SK-N-SH treated with all-trans-retinoic acid at 6 μM for 48 hours (cell line): ENCODE measurements around the gene SRPK3.

Source experiments
- ATAC-seq: fragments of 200-7000 bp; cut with Tn5 transposase; 3 replicates; pipeline ENCODE4 v1.9.1; 2020; ENCODE audit warnings: mild to moderate bottlenecking, moderate library complexity
- CSDC2 ChIP-seq: fragments of 250-450 bp; sonication (Bioruptor Pico); IDR thresholded peaks from 2 replicates; pipeline ENCODE4 v1.5.0; 2020; ENCODE audit warnings: mild to moderate bottlenecking, moderate library complexity
- ESRRG ChIP-seq: fragments of 250-450 bp; sonication (Bioruptor Pico); IDR thresholded peaks from 2 replicates; pipeline ENCODE4 v1.6.1; 2021; ENCODE audit warnings: mild to moderate bottlenecking
- GLIS3 ChIP-seq: fragments of 250-450 bp; sonication (Bioruptor Pico); IDR thresholded peaks from 2 replicates; pipeline ENCODE4 v1.5.0; 2020; ENCODE audit warnings: mild to moderate bottlenecking, moderate library complexity
- ISL1 ChIP-seq: fragments of 250-450 bp; sonication (Bioruptor Pico); IDR thresholded peaks from 2 replicates; pipeline ENCODE4 v2.1.2; 2022; ENCODE audit warnings: mild to moderate bottlenecking, moderate library complexity
- OSR1 ChIP-seq: fragments of 250-450 bp; sonication (Bioruptor Pico); IDR thresholded peaks from 2 replicates; pipeline ENCODE4 v1.8.0; 2022; ENCODE audit warnings: moderate library complexity, mild to moderate bottlenecking, inconsistent platforms
- SNAI2 ChIP-seq: fragments of 250-450 bp; sonication (Bioruptor Pico); IDR thresholded peaks from 2 replicates; pipeline ENCODE4 v1.5.0; 2020; ENCODE audit warnings: mild to moderate bottlenecking, moderate library complexity
- TCF4 ChIP-seq: fragments of 250-450 bp; sonication (Bioruptor Pico); IDR thresholded peaks from 2 replicates; pipeline ENCODE4 v1.8.0; 2021; ENCODE audit warnings: mild to moderate bottlenecking, moderate library complexity, borderline replicate concordance
- TOX ChIP-seq: fragments of 250-450 bp; sonication (Bioruptor Pico); IDR thresholded peaks from 2 replicates; pipeline ENCODE4 v1.8.0; 2021; ENCODE audit warnings: mild to moderate bottlenecking, moderate library complexity, borderline replicate concordance
- ZC3H10 ChIP-seq: fragments of 250-450 bp; sonication (Bioruptor Pico); IDR thresholded peaks from 2 replicates; pipeline ENCODE4 v1.5.1; 2021; ENCODE audit warnings: mild to moderate bottlenecking, moderate library complexity
- ZFP3 ChIP-seq: fragments of 250-450 bp; sonication (Bioruptor Pico); IDR thresholded peaks from 2 replicates; pipeline ENCODE4 v1.5.0; 2020; ENCODE audit warnings: mild to moderate bottlenecking, moderate library complexity
- ZNF565 ChIP-seq: fragments of 450-650 bp; formaldehyde crosslinking; conservative IDR thresholded peaks from 2 replicates; pipeline ENCODE4 v1.5.0; 2020; ENCODE audit warnings: low read depth, mild to moderate bottlenecking, moderate library complexity
- ZNF70 ChIP-seq: fragments of 450-650 bp; formaldehyde crosslinking; IDR thresholded peaks from 2 replicates; pipeline ENCODE4 v1.5.0; 2020; ENCODE audit warnings: mild to moderate bottlenecking, moderate library complexity
- ZNF8 ChIP-seq: fragments of 450-650 bp; formaldehyde crosslinking; IDR thresholded peaks from 2 replicates; pipeline ENCODE4 v1.5.0; 2020; ENCODE audit warnings: mild to moderate bottlenecking, moderate library complexity
- TF ChIP-seq, protein P1 (sequence below): fragments of 250-450 bp; sonication (Bioruptor Pico); IDR thresholded peaks from 2 replicates; pipeline ENCODE4 v1.8.0; 2021; ENCODE audit warnings: low read depth, mild to moderate bottlenecking, moderate library complexity, borderline replicate concordance
- TF ChIP-seq, protein P2 (sequence below): fragments of 250-450 bp; sonication (Bioruptor Pico); IDR thresholded peaks from 2 replicates; pipeline ENCODE4 v1.5.1; 2021; ENCODE audit warnings: mild to moderate bottlenecking, moderate library complexity
- TF ChIP-seq, protein P3 (sequence below): fragments of 250-450 bp; sonication (Bioruptor Pico); IDR thresholded peaks from 2 replicates; pipeline ENCODE4 v1.5.1; 2020; ENCODE audit warnings: low read depth, mild to moderate bottlenecking, moderate library complexity

SRPK3 gene

DNA sequence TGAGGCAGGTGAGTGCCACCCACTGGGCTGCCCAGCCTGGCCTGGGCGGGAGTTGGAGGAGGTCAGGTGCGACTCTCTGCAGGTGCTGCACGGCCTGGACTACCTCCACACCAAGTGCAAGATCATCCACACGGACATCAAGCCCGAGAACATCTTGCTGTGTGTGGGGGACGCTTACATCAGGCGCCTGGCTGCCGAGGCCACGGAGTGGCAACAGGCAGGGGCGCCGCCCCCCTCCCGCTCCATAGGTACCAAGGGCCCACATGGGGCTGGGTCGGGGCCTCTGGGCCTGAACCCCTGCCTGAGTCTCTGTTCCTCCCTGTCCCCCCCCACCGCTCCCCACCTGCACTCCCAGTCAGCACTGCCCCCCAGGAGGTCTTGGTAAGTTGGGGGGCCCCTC lies 2.0 kb downstream of the SRPK3 start:
- no peak for ATAC-seq
- no peak for TF ChIP-seq ZC3H10 (CRISPR knock-in tag)

DNA sequence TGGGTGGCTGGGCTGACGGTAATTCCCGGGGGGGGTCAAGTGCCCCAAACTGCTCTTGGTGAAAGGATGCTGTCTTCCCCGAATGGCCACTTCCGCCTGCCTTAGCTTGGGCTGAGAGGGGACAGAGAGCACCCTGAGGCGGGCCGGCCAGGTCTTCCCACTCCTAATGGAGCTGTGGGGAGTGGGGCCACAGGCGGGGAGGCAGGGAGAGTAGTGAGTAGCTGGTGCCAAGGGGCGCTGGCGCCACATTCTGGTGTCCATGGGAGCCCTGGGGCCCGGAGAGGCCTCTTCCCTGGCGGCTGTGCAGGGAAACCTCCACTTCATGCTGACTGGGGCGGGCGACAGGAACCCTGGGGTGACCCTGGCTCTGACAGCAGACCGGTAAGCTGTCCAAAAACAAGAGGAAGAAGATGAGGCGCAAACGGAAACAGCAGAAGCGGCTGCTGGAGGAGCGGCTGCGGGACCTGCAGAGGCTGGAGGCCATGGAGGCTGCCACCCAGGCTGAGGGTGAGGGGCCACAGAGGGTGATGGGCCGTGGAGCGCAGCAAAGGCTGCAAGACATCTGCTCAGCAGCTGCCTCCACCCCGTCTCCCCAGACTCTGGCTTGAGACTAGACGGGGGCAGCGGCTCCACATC lies 2.7 kb downstream of the SRPK3 start:
- TF ChIP-seq ZC3H10 (CRISPR knock-in tag) = no peak
- TF ChIP-seq TCF4 (CRISPR knock-in tag) = no peak
- TF ChIP-seq, protein P1, sequence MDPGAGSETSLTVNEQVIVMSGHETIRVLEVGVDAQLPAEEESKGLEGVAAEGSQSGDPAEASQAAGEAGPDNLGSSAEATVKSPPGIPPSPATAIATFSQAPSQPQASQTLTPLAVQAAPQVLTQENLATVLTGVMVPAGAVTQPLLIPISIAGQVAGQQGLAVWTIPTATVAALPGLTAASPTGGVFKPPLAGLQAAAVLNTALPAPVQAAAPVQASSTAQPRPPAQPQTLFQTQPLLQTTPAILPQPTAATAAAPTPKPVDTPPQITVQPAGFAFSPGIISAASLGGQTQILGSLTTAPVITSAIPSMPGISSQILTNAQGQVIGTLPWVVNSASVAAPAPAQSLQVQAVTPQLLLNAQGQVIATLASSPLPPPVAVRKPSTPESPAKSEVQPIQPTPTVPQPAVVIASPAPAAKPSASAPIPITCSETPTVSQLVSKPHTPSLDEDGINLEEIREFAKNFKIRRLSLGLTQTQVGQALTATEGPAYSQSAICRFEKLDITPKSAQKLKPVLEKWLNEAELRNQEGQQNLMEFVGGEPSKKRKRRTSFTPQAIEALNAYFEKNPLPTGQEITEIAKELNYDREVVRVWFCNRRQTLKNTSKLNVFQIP (CRISPR knock-in tag) = no peak
- TF ChIP-seq ZNF70 (CRISPR knock-in tag) = no peak
- no peak for ATAC-seq

DNA sequence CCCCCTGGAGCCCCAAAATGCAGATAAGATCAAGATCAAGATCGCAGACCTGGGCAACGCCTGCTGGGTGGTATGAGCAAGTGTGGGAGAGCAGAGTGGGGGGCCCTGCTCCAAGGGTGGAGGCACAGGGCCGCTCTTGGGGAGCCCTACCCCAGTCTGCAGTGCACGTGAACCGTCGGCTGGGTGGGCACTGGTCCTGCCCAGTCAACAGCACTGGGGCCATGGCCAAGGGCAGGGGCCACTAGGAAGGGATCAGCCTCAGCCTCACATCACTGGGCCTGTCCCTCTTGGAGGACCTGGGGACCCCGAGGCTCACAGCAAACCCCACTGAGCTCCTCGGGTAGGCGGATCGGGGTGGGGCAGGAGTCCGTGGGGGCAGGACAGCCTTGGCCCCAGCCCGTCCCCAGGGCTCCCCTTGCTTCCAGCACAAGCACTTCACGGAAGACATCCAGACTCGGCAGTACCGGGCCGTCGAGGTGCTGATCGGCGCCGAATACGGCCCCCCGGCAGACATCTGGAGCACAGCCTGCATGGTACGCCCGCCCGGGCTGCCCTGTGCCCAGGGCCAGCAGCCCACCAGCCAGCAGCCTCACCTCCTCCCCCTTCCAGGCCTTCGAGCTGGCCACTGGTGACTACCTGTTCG lies 3.6 kb downstream of the SRPK3 start:
- ATAC-seq = no peak
- no peak for TF ChIP-seq ESRRG
- TF ChIP-seq, protein P1 (CRISPR knock-in tag) = no peak

DNA sequence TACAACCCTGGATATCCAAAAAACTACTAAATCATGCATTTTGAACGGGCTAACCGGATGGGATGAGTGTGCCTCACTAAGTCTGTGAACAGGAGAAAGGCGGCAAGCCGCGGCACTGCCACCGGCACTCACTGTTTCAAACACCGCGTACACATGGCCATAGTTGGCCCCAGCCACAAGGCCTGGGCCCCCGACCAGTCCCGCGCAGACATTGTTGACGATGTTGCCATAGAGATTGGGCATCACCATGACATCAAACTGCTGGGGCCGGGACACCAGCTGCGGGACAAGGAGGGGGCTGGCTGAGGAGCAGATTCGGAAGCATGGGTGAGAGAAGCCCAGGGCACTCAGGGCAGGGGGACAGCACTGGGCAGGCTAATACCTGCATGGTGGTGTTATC lies 5.8 kb downstream of the SRPK3 start:
- no peak for ATAC-seq
- TF ChIP-seq ZFP3 (CRISPR knock-in tag) (no peak), TCF4 (CRISPR knock-in tag) (no peak), ESRRG (no peak), OSR1 (no peak), ISL1 (CRISPR knock-in tag) (no peak), ZNF70 (CRISPR knock-in tag) (no peak), ZC3H10 (CRISPR knock-in tag) (no peak), ZNF8 (CRISPR knock-in tag) (no peak), CSDC2 (CRISPR knock-in tag) (no peak), ZNF565 (CRISPR knock-in tag) (no peak)
- TF ChIP-seq, protein P1 (CRISPR knock-in tag) = no peak
- TF ChIP-seq, protein P2, sequence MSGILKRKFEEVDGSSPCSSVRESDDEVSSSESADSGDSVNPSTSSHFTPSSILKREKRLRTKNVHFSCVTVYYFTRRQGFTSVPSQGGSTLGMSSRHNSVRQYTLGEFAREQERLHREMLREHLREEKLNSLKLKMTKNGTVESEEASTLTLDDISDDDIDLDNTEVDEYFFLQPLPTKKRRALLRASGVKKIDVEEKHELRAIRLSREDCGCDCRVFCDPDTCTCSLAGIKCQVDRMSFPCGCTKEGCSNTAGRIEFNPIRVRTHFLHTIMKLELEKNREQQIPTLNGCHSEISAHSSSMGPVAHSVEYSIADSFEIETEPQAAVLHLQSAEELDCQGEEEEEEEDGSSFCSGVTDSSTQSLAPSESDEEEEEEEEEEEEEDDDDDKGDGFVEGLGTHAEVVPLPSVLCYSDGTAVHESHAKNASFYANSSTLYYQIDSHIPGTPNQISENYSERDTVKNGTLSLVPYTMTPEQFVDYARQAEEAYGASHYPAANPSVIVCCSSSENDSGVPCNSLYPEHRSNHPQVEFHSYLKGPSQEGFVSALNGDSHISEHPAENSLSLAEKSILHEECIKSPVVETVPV (CRISPR knock-in tag) = no peak
- TF ChIP-seq, protein P3, sequence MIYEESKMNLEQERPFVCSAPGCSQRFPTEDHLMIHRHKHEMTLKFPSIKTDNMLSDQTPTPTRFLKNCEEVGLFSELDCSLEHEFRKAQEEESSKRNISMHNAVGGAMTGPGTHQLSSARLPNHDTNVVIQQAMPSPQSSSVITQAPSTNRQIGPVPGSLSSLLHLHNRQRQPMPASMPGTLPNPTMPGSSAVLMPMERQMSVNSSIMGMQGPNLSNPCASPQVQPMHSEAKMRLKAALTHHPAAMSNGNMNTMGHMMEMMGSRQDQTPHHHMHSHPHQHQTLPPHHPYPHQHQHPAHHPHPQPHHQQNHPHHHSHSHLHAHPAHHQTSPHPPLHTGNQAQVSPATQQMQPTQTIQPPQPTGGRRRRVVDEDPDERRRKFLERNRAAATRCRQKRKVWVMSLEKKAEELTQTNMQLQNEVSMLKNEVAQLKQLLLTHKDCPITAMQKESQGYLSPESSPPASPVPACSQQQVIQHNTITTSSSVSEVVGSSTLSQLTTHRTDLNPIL (CRISPR knock-in tag) = no peak

DNA sequence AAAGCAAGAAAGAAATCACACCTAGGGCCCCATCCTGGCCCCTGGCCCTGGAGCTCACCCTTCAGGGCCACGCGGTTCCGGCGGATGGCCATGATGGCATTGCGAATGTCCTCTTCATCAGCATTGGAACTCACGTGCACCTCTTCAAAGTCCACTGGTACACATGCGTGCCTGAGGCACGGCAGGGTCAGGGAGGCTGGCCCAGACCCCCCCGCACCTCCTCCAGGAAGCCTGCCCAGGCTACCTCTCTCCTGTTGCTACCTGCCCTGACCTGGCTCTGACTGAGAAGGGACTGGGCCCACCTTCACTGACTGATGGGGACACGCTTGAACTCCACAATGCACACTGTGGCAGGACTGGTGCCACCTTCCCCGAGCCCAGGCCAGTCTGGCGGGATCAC lies 8.8 kb downstream of the SRPK3 start:
- TF ChIP-seq, protein P1 (CRISPR knock-in tag) = no peak
- TF ChIP-seq GLIS3 (CRISPR knock-in tag) = no peak
- TF ChIP-seq SNAI2 (CRISPR knock-in tag) = no peak
- TF ChIP-seq, protein P3 (CRISPR knock-in tag) = no peak
- no peak for TF ChIP-seq TOX (CRISPR knock-in tag)
- no peak for TF ChIP-seq OSR1
- TF ChIP-seq, all 23 proteins: peak for 0
- ATAC-seq = no peak
